SK-N-MC (cell line): ENCODE data around the gene CRACR2B.

ENCODE experiments used
- EZH2 ChIP-seq: fragments of 200-600 bp; sonication (generic); IDR thresholded peaks from one replicate; pipeline ENCODE4 v1.6.1; 2017; ENCODE audit warnings: antibody characterized with exemption
- FOXP2 ChIP-seq: optimal IDR thresholded peaks from 2 replicates; pipeline ENCODE3; 2011; ENCODE audit warnings: mild to moderate bottlenecking, moderate library complexity; ENCODE audit not compliant: insufficient read depth; ENCODE audit errors: extremely low read length, control extremely low read depth
- POLR2AphosphoS5 ChIP-seq: IDR thresholded peaks from 2 replicates; pipeline ENCODE4 v1.6.1; 2012; ENCODE audit warnings: mild to moderate bottlenecking, low read depth, low read length, borderline replicate concordance

DNA sequence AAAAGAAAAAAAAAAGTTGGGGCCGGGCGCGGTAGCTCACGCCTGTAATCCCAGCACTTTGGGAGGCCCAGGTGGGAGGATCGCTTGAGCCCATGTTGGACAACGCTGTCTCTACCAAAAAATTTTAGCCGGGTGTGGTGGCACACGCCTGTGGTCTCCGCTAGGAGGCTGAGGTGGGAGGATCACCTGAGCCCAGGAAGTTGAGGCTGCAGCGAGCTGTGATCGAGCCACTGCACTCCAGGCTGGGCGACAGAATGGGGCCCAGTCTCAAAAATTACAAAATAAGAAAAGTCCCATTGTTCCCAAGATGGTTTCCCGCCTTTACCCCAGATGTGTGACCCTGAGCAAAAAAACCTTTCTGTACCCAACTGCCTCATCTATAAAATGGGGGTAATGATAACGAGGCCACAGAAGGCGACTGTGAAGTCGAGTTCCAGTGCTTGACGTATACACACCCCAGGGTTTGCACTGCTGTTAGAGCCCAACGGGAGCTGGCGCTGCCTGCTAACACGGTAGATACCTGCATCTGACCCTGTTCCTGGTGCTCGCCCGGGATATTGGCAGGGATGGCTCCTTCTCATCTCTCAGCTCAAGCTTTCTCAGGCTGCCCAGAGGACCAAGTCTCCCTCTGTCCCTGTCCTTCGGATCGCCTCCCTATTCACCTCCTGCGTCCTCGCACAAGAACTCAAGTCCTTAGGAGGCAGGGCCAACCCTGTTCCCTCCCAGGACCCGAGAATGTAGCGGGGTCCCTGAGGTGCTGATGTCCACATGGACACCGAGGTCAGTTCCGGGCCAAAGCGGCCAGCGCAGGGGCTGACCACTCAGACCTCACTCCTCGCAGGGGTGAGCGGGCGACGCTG, 19.1 kb upstream of the CRACR2B start:
- TF ChIP-seq POLR2AphosphoS5 (no peak), EZH2 (no peak), FOXP2 (no peak)
